GM19455 (cell line): ENCODE measurements around the gene VAMP1.

ENCODE experiments used
- ATAC-seq: cut with Tn5 transposase; IDR thresholded peaks from one replicate; pipeline ENCODE4 v1.9.1; 2021; ENCODE audit not compliant: unreplicated experiment

VAMP1 gene

GRCh38 chr12:6426882-6427671 is 43.4 kb downstream of the VAMP1 start:
- peak; percentile 47 for ATAC-seq

- no peak for ATAC-seq
Observed at GRCh38 chr12:6425590-6426531, 44.6 kb downstream of the VAMP1 start.

- no peak for ATAC-seq
Observed at GRCh38 chr12:6424866-6425265, 45.6 kb downstream of the VAMP1 start.

- ATAC-seq: no peak
Observed at GRCh38 chr12:6424008-6424347, 46.5 kb downstream of the VAMP1 start.

- peak; percentile 40 for ATAC-seq
Observed at GRCh38 chr12:6423267-6424007, 47.0 kb downstream of the VAMP1 start.

GRCh38 chr12:6420364-6420763 is 50.1 kb downstream of the VAMP1 start:
- no peak for ATAC-seq

GRCh38 chr12:6418796-6419195 is 51.7 kb downstream of the VAMP1 start:
- no peak for ATAC-seq

GRCh38 chr12:6416596-6416995 is 53.9 kb downstream of the VAMP1 start:
- no peak for ATAC-seq
